ENCODE measurements around the gene LST1.

Gene LST1

GRCh38 chr6:31586008-31586407 lies at the start of gene LST1:
TSS of gene LST1 (plus strand) at chr6:31586277. CDS start at chr6:31587300, 1,023 bp downstream.
- DNase-seq (ENCODE audit: low read depth) = no peak

- no peak for DNase-seq (ENCODE audit: low read depth)
These were observed 47.2 kb upstream of the LST1 start for GRCh38 chr6:31538805-31539400.

- DNase-seq (ENCODE audit: low read depth) = no peak
These were observed 45.4 kb upstream of the LST1 start for GRCh38 chr6:31540640-31541039.

GRCh38 chr6:31541059-31541657 lies 44.9 kb upstream of the LST1 start:
- peak; percentile 43 for DNase-seq (ENCODE audit: low read depth)

GRCh38 chr6:31541658-31542521 lies 44.2 kb upstream of the LST1 start, which contains the start of gene DDX39B:
TSS of gene DDX39B (minus strand) at chr6:31542003. CDS start at chr6:31540532, 1,471 bp downstream.
- DNase-seq (ENCODE audit: low read depth) = peak; percentile 92

- no peak for DNase-seq (ENCODE audit: low read depth)
These were observed 42.4 kb upstream of the LST1 start for GRCh38 chr6:31543639-31544038.

GRCh38 chr6:31544676-31545075 lies 41.4 kb upstream of the LST1 start:
- no peak for DNase-seq (ENCODE audit: low read depth)

- DNase-seq (ENCODE audit: low read depth) = no peak
These were observed 40.8 kb upstream of the LST1 start for GRCh38 chr6:31545291-31545690.

GRCh38 chr6:31546339-31546957 lies 39.6 kb upstream of the LST1 start, which contains the start of gene ATP6V1G2:
TSS of gene ATP6V1G2 (minus strand) at chr6:31546608. CDS start at chr6:31546559, 49 bp downstream.
- peak; percentile 77 for DNase-seq (ENCODE audit: low read depth)

- peak; percentile 87 for DNase-seq (ENCODE audit: low read depth)
These were observed 38.9 kb upstream of the LST1 start, which contains the start of gene NFKBIL1 for GRCh38 chr6:31546958-31547726. TSS of gene NFKBIL1 (plus strand) at chr6:31547608. CDS start at chr6:31547695, 87 bp downstream.

- DNase-seq (ENCODE audit: low read depth) = no peak
These were observed 38.1 kb upstream of the LST1 start for GRCh38 chr6:31547727-31548543.

- DNase-seq (ENCODE audit: low read depth) = no peak
These were observed 37.6 kb upstream of the LST1 start for GRCh38 chr6:31548544-31548873.

GRCh38 chr6:31551371-31551770 lies 34.7 kb upstream of the LST1 start:
- peak; percentile 63 for DNase-seq (ENCODE audit: low read depth)

- DNase-seq (ENCODE audit: low read depth) = no peak
These were observed 29.8 kb upstream of the LST1 start for GRCh38 chr6:31556307-31556706.

- DNase-seq (ENCODE audit: low read depth) = no peak
These were observed 28.4 kb upstream of the LST1 start for GRCh38 chr6:31557443-31558317.

GRCh38 chr6:31558318-31558625 lies 27.8 kb upstream of the LST1 start:
- no peak for DNase-seq (ENCODE audit: low read depth)

GRCh38 chr6:31558631-31559500 lies 27.2 kb upstream of the LST1 start:
- DNase-seq (ENCODE audit: low read depth) = peak; percentile 77

- no peak for DNase-seq (ENCODE audit: low read depth)
These were observed 26.5 kb upstream of the LST1 start for GRCh38 chr6:31559606-31559957.

Measured in stimulated activated CD4-positive, alpha-beta T cell treated with anti-CD3 and anti-CD28 coated beads, Interleukin-2, amount 100 ng/mL, for 4 hours (primary cell).